Stimulated activated CD4-positive, alpha-beta T cell treated with anti-CD3 and anti-CD28 coated beads, Interleukin-15, amount 100 ng/mL, for 48 hours (primary cell): ENCODE results near the gene SGCG.
"Not testable (repeated sequence)": the region's sequence is repeated elsewhere in the genome, so short reads cannot be mapped to it uniquely, and the experiment has no call there.

Source experiments
- DNase-seq, 2 donors: peaks; one replicate each; pipeline ENCODE4 v3.0.0-alpha.2; 2020; ENCODE audit warnings: low read depth in 2 of 2

The SGCG gene, protein sequence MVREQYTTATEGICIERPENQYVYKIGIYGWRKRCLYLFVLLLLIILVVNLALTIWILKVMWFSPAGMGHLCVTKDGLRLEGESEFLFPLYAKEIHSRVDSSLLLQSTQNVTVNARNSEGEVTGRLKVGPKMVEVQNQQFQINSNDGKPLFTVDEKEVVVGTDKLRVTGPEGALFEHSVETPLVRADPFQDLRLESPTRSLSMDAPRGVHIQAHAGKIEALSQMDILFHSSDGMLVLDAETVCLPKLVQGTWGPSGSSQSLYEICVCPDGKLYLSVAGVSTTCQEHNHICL

DNA sequence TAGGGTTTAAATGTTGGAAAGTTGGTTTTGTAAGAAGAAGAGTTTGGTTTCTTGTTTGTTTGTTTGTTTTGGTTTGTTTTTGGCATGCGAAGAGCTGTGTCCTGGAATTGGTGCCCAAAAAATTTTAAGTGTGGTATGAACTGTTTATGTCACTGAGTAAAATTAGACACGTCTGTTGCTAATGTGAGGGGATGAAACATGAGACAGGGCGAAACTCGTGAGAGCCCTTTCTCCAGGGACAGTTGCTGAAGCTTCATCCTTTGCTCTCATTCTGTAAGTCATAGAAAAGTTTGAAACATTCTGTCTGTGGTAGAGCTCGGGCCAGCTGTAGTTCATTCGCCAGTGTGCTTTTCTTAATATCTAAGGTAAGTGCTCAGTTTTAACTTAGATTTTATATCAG is at the start of gene SGCG:
TSS of gene SGCG (plus strand) at position 269 of the 400 bp plus-strand sequence. CDS start 22,716 bp downstream, outside the sequence.
- no peak for DNase-seq

DNA sequence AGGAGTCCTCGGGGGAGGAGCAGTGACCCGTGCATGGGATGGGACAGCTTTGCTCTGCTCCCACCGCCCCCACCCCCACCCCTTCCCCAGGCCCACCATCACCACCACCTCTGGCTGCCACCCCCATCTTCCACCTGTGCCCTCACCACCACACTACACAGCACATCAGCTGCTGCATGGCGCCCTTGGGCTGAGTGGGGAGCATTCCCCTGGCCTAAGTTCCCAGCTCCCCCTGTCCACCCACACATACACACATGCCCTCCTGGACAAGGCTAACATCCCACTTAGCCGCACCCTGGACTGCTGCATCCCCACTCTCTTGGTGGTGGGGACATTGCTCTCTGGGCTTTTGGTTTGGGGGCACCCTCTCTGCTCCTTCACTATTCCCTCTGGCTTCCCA is 46.2 kb upstream of the SGCG start:
- no peak for DNase-seq

DNA sequence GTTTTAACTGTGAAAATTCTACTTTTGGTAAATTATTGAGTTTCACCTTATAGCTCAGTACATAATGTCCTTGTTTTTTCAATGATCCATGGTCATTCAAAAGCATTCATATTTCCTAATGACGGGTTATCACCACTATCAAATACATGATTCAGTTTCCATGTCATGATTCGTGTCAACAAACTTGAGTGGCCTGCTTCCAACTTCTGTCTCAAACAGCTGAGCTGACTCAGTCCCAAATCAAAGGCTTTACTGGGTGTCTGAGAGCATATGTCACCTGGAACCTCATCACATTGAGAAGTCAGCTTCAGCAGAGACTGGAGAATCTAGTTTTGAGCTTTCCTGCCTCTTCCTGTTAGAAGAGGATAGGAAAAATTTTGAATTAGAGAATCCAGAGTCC is 40.3 kb upstream of the SGCG start:
- DNase-seq: no peak

DNA sequence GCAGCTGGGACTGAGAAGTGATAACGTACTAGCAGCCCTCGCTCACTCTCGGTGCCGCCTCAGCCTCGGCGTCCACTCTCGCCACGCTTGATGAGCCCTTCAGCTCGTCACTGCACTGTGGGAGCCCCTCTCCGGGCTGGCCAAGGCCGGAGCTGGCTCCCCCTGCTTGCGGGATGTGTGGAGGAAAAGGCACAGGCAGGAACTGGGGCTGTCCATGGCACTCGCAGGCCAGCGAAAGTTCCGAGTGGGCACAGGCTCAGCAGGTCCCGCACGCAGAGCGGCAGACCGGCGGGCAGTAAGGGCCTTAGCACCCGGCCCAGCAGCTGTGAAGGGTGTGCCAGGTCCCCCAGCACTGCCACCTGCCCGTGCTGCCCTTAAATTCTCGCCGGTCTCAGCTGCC is 38.8 kb upstream of the SGCG start:
- no peak for DNase-seq

DNA sequence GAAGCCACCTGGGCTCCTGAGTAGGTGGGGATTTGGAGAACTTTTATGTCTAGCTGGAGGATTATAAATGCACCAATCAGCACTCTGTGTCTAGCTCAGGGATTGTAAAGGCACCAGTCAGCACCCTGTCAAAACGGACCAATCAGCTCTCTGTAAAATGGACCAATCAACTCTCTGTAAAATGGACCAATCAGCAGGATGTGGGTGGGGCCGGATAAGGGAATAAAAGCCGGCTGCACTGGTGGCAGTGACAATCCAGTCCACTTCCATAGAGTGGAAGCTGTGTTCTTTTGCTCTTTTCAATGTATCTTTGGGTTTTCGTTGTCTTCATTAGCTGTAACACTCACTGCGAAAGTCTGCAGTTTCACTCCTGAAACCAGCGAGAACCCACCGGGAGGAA is 38.2 kb upstream of the SGCG start:
- DNase-seq: not testable (repeated sequence)

DNA sequence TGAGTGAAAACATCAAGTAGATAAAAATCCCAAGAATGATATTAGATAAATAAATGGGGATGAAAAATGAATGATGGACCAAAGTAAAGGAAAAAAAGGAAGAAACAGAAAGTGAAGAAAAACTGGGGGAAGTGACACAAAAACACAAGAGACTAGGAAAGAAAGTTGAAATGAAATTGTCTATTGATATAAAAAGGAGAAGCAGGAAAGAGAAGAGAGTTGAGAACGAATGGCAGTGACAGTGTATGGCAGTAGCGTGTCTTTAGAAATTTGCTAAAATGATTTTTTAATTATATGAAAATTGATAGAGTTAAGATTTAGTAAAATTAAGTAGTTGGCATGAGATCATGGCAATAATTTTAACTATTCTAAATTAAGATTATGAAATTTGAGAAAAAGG is 36.3 kb upstream of the SGCG start:
- no peak for DNase-seq

DNA sequence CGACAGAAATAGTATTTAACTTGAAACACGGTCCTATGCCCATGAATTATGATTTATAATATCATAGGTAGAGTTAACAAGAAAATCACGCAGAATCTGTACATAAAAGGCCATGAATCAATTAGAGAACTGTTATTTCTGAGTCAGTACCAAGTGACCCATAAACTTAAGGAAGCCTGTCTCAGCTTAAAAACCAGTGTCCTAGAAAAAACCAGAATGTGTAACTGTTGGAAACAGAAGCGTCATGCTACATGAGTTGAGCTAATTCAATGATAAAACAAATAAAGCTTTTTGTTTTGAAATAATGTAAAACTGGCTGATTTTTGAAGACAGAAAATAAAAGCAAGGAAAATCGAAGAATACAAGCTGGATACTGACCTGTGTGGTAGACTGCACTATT is 34.8 kb upstream of the SGCG start:
- no peak for DNase-seq

DNA sequence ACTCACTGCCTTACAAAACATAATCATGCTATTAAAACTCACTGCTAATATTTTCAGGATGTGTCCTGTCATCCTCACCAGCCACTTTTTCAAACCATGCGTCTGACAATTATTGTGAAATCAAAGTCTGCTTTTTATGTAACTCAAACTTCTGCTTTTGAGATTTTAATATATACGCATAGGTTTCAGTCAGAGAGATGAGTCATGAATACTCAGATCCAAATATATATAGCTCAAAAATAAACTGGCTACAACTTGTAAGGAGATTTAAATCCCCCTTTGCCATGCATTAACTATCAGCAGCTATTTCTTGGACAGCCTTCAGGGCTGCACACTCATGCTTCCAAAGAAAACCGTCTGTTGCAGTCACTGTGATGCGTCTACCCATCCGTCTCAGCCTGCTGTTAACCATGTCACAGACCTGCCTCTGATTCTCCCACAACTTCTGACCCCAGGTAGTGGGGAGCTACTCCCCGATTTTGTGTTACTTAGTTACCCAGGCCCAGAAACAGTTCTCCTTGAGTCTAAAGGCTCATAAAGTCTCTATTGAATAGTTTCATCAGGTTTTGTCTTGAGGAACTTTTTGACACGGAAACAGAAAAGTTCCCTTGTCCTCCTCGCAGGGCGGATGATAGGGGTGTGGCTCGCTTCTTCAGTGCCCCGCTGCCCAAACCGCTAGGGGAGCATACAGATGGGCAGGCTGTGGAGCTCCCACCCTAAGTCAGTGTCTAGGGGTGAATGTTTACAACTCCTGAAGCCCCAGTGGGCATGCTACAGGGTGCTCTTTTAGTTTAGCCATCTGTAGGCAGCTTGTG is 33.8 kb upstream of the SGCG start:
- no peak for DNase-seq

DNA sequence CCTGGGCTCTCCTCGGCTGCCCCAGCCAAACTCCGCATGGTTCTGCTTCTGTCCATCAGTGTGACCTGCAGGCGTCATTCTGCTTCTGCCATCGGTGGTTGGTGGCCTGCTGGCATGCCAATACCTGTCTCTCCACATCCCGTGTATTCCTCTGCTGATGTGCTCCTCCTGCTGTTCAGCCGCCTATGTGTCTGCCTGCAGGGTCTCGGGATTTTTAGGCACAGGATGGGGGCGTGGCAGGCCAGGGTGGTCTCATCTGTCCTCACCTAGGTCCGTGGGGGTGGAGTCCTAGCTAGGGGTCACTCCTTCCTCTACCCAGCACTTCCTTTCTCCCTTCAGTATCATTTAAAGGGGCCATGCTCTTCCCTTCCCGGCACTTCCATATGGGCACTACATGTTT is 33.0 kb upstream of the SGCG start:
- no peak for DNase-seq

DNA sequence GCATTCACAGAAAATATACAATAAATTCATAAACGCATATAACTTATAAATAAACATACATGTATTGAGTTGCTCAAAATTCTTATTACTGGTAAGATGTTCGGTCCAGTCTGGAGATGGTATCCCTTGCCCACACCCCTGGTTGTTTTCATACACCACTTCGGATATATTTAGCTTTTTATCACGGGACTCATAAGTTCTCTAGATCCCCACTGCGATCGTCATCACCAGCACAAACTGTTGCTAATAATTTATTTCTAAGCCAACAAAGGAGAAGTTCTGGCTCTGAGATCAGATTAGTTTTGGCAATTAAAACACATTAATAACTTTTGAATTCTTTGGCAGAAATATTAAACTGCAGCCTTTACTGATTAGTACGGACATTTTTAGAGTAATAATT is 23.0 kb upstream of the SGCG start:
- no peak for DNase-seq

DNA sequence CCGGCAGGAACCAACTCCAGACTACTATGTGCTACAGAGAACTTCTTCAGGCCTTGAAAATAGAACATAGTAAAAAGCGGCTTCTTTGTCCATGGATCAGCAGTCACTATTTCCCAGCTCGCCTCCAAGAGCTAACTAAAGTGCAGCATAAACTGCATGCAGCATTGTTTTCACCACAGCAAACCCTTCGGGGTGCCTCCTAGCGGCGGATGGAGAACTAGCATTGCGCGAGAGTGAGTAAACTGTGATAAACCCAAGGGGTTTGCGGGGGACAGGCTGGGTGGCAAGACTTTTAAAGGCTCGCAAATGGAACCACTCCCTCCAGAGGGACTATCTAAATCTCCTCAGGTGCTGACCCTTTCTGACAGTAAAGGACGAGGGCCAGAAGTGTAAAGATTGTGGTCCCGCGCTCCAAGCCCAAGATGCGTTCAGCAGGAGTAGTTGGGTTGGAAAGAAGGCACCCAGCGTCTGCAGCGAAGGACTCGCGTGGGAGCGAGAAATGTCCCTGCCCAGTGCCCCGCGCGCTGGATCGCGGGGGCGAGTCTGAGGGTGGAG is 21.5 kb upstream of the SGCG start:
- DNase-seq: peak in 1 of 2 donors; percentile 19

DNA sequence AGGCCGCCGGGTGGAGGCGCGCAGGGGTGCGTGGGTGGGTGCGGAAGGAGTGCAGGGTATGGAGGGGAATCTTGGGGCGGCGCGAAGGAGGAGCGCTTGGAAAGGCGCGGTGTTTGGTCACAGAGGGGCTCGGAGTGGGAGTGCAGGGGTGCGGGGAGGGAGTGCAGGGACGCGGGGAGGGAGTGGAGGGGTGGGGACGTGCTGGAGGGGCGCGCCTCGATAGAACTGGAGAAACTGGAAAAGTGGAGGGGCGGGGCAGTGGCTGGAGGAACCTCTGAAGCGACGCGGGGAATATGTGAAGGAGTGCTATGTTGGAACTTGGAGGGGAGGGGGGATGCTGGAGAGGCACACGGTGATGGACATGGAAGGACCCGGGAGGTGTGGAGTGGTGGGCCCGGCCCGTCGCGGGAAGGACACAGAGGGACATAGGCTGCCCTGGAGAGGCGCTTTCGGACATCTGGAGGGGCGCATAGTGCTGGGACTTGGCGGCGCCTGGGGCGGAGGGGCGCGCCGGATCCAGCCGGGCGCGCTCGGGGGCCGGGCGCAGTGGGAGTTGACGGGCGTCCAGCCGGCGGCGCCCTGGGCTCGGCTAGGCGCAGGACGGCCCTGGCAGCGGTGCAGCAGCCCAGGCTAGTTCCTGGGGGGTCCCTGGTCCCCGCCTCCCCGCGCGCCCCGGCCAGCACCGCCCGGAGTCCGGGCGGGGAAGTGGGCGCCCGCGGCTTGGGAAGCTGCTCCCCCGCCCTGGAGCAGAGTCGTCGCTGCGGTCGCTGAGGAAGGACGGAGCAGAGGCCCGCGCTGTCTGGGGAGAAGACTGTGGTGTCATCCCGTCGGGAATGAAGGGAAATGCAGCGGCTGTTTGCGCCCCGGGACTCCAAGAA is 20.8 kb upstream of the SGCG start:
- no peak for DNase-seq

DNA sequence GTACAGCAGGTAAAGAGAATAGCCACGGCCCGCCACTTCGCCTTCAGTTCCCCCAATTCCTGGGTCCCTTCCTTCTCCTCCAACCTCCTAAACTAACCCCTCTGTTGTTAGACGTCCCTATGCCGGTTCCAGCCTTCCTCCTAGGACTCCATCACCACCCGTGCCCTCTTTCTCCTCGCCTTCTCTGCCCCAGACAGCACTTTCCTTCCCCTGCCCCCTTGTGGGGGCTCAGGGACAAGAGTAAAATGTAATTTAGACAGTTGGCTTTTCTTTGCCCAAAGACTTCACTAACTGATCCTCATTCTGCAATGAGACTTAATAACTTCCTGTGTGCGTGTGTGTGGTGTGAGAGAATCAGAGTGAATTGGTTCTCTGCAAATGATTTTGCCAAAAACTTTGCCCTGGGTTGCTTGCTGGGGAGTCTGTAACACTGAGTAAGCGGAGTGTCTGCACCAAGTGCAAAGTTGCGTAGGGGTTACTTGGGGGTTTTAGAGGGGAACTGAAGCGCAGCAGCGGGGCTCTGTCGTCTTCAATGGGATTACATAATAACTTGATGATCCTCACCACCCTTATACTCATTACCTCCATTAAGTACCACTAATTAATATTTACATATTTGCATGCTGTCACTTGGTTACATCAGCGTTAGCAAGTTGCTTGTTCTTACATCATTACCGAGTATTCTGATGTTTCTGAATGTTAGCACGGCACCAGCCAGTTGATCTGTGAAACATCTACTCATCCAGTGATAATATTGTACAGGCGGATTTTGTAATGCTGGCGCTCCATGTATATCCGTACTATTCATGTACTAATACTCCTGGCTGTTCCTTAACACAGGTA is 19.9 kb upstream of the SGCG start:
- DNase-seq: no peak

DNA sequence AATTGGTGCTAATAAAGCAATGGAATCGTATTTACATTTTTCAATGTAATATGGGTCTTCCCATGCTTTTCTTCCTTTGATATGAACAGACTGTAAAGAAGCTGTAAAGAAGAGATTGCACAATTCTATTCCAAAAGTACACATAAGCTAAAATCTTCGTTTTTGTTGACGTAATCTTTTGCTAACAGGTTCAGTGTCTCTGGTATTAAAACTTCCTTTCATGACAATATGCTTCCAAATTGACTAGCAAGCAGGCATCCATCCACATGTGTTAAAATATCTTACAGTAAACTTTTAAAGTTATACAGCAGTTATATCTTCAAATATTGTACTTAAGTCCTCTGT is 19.3 kb upstream of the SGCG start:
- DNase-seq: no peak

DNA sequence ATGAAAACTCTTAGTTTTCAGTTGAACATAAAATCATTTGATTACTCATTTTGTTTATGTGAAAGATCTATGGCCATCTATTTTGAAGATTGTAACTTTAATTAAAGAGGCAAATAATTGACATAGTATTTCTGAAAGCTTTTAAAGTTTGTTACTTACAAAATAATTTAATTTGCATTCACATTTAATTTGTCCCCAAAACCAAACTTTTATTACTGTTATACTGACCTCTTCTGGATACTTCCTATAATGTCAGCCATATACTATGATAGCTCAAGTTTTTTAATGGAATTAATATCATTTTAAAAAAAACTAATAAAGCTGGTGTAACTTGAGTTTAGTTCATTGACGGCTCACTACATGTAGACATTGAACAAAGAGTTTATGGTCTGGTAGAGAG is 4.9 kb upstream of the SGCG start:
- DNase-seq: no peak

DNA sequence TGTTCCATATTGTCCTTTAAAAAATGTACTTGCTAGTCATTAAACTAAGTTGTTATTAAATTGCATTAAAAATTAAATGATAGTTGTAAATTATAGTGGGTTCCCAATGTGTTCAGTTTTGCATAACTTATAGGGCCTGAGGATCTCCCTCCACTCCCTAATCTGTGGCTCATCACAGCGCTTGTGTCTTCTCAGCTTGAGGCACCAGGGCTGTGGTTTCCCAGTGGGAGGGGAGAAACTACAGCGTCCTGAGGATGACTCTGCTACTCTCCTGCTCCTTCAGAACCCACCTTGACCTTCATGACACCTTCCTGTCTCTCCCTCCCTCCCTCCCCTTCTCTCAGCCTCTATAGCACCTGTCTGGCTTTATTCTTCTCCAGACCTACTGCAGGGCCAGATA is 1.4 kb downstream of the SGCG start:
- DNase-seq: no peak

DNA sequence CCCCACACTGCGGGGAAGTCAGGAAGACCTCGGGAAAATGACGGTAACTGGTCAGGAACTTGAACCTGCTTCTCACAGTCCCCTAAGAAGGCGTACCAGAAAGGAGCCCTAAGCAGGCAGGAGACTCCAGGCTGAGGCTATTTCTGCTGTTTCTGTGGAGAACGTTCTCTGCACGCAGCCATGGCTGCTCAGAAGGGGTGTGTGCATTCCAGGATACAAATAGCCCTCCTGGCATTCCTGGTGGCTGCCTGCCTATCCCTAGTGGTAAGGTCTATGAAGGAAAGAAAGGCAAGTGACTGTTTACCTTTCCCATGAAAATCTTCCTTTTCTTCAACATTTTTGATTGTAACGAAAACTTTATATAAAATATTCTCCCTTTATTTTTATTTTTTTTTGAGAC is 2.5 kb downstream of the SGCG start:
- DNase-seq: no peak

DNA sequence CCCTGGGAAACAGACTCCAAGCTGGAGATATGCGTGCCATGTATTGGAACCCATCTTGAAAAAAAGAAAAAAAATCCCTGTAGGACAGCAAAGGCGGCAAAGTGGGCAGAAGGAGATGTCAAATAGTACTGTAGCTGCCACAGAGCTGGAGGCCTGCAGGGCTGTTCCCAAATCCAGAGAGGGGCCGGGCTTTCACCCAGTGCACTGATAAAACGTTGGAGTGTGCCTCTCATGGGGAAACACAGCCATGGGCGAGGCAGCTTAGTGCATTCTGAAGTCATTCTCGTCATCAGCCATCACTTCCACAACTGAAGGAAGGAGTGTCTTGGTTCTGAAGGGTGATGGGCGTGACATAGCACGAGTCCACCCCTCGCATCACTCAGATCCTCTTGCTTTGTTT is 4.8 kb downstream of the SGCG start:
- no peak for DNase-seq

DNA sequence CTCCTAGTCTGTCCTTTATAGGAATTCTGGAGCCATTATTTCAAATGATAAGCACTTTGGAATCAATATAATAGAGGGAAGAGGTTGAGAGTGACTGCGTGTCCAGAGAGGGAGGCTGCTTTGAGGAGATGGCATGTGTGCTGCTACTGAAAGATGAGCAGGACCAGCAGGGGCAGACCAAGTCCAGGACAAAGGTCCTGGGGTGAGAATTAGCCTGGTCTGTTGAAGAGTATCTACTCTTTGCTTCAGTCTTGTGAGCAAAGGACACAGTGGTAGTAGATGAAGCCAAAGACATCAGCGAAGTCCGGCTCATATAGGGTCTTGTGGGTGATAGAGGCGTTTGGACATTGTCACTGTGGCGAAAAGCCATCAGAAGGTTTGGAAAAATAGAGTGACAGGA is 21.1 kb downstream of the SGCG start:
- DNase-seq: no peak

DNA sequence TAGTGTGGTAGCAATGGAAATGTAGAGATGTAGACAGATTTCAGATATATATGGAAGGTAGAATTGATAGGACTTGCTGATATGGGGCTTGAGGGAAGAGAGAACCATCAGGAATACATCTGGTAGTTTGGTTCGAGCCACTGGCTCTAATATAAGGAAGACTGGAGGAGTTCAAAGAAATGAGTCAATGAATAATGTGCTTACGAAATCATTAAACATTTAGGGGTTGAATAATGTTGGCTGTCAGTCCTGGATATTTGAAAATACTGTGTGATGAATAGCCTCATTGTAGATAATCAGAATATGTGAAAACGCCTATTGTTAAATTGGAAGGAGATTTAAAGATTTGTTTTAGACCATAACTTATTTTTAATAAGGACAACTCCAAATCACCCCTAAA is 21.6 kb downstream of the SGCG start:
- DNase-seq: no peak

DNA sequence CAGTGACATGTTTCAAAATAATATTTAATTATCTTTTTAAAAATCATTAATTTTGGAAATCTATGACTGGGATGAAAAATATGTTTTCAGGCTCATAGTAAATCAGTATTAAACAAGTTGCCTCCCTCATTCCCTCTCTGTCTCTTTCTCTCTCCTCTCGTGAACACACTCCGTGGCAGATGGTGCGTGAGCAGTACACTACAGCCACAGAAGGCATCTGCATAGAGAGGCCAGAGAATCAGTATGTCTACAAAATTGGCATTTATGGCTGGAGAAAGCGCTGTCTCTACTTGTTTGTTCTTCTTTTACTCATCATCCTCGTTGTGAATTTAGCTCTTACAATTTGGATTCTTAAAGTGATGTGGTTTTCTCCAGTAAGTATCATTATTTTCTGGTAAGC is 22.7 kb downstream of the SGCG start:
- DNase-seq: no peak
